Measurements from ENCODE around the gene ACTG1. TPM values are rescaled to one million over a fixed set of nuclear protein-coding genes. Genes with fewer than 3 reads are reported as not detected.

Gene ACTG1
- total and polyA plus RNA-seq, 2 of the 4 experiments (the other 2 are of a cell fraction), result 10,907 to 15,732 TPM

GRCh38 chr17:81549826-81550225, 37.2 kb upstream of the ACTG1 start:
- Histone ChIP-seq H2BK15ac (ENCODE audit: low read depth, low read length) (no peak overlapping the region), H3K4ac (ENCODE audit: low read depth, low read length) (no peak overlapping the region), H4K8ac (ENCODE audit: low read depth in 2 of 2, low read length in 2 of 2) (no peak overlapping the region), H2BK20ac (ENCODE audit: low read depth, low read length) (no peak overlapping the region), H4K91ac (ENCODE audit: insufficient read depth, low read depth, low read length) (no peak overlapping the region), H3K4me1 (ENCODE audit: control insufficient read depth, insufficient read depth, low read length) (peaks cover 15% of the 10 kb centered on the region), H4K5ac (ENCODE audit: low read depth, low read length) (no peak overlapping the region), H3K27me3 (ENCODE audit: control insufficient read depth, insufficient read depth, low read length) (no peaks in the 10 kb centered on the region), H3K4me2 (ENCODE audit: low read depth, low read length) (no peak overlapping the region), H2AFZ (replicated peaks; ENCODE audit: low read length, poor library complexity) (peak overlapping the region; percentile 11), H3K4me3 (ENCODE audit: insufficient read depth, low read depth, low read length) (no peak overlapping the region), H3K9me3 (ENCODE audit: control insufficient read depth, insufficient read depth, low read length) (no peaks in the 10 kb centered on the region), H2BK120ac (ENCODE audit: low read depth, low read length) (no peak overlapping the region), H2AK9ac (replicated peaks; ENCODE audit: low read depth, low read length, poor library complexity) (peak overlapping the region; percentile 42), H3K18ac (ENCODE audit: low read depth, low read length) (no peak overlapping the region), H3K79me1 (ENCODE audit: low read depth in 1 of 2, low read length in 2 of 2) (peaks cover 17 to 58% of the 10 kb centered on the region in 2 experiments), H3K9me1 (ENCODE audit: insufficient read depth, low read length) (peaks cover 11% of the 10 kb centered on the region), H2BK5ac (ENCODE audit: low read depth, low read length, poor library complexity, severe bottlenecking) (no peak overlapping the region), H3K9ac (ENCODE audit: low read depth, low read length) (no peak overlapping the region), H2AK5ac (ENCODE audit: low read depth, low read length) (no peak overlapping the region), H3K14ac (replicated peaks; ENCODE audit: low read depth, low read length) (no peak overlapping the region), H3K23ac (ENCODE audit: low read depth, low read length) (no peak overlapping the region), H4K20me1 (ENCODE audit: insufficient read depth, low read length) (peaks cover 33% of the 10 kb centered on the region), H3K56ac (ENCODE audit: extremely low read depth, insufficient read depth, low read length) (no peak overlapping the region), H3K36me3 (ENCODE audit: control insufficient read depth, insufficient read depth, low read length) (peaks cover 43% of the 10 kb centered on the region), H3K27ac (ENCODE audit: insufficient read depth, low read length) (no peak overlapping the region)
- ATAC-seq (ENCODE audit: low read depth), result no peak
- CTCF ChIA-PET, result no interaction called here
- no TSS peak for BruUV-seq (replicated peaks)
- in situ Hi-C loops (cut with MboI; ENCODE audit: low sequenced_read_pairs) (no loop called here), dilution Hi-C loops (cut with HindIII; ENCODE audit: low sequenced_read_pairs, unreplicated experiment) (no loop called here), intact Hi-C loops (cut with micrococcal nuclease) (no loop called here)
- DNase-seq, result no peak
- POLR2A ChIA-PET (ENCODE audit: unreplicated experiment), result no interaction called here
- no peak for TF ChIP-seq CHD1 (IDR thresholded peaks at IDR 0.05; ENCODE audit: low read depth, low read length)
- no peak for TF ChIP-seq MAFK (IDR thresholded peaks at IDR 0.05; ENCODE audit: low read depth, low read length)
- TF ChIP-seq FOS (IDR thresholded peaks at IDR 0.05; ENCODE audit: low read depth, low read length), result no peak
- no peak for TF ChIP-seq MAZ (IDR thresholded peaks at IDR 0.05; ENCODE audit: borderline replicate concordance, low read depth, low read length)
- no peak for TF ChIP-seq CEBPB (IDR thresholded peaks at IDR 0.05; ENCODE audit: low read depth, low read length)
- TF ChIP-seq MXI1 (IDR thresholded peaks at IDR 0.05; ENCODE audit: borderline replicate concordance, low read depth, low read length), result no peak
- TF ChIP-seq SMC3 (IDR thresholded peaks at IDR 0.05; ENCODE audit: low read depth, low read length), result no peak
- TF ChIP-seq NFE2L2 (IDR thresholded peaks at IDR 0.05; ENCODE audit: low read depth, low read length), result no peak
- TF ChIP-seq POLR2A (IDR thresholded peaks at IDR 0.05; ENCODE audit: low read depth, low read length), result no peak
- TF ChIP-seq, protein P1, sequence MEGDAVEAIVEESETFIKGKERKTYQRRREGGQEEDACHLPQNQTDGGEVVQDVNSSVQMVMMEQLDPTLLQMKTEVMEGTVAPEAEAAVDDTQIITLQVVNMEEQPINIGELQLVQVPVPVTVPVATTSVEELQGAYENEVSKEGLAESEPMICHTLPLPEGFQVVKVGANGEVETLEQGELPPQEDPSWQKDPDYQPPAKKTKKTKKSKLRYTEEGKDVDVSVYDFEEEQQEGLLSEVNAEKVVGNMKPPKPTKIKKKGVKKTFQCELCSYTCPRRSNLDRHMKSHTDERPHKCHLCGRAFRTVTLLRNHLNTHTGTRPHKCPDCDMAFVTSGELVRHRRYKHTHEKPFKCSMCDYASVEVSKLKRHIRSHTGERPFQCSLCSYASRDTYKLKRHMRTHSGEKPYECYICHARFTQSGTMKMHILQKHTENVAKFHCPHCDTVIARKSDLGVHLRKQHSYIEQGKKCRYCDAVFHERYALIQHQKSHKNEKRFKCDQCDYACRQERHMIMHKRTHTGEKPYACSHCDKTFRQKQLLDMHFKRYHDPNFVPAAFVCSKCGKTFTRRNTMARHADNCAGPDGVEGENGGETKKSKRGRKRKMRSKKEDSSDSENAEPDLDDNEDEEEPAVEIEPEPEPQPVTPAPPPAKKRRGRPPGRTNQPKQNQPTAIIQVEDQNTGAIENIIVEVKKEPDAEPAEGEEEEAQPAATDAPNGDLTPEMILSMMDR (conservative IDR thresholded peaks at IDR 0.05; ENCODE audit: low read depth, low read length), result no peak
- TF ChIP-seq BHLHE40 (IDR thresholded peaks at IDR 0.05; ENCODE audit: low read depth, low read length), result no peak
- TF ChIP-seq, protein P2, sequence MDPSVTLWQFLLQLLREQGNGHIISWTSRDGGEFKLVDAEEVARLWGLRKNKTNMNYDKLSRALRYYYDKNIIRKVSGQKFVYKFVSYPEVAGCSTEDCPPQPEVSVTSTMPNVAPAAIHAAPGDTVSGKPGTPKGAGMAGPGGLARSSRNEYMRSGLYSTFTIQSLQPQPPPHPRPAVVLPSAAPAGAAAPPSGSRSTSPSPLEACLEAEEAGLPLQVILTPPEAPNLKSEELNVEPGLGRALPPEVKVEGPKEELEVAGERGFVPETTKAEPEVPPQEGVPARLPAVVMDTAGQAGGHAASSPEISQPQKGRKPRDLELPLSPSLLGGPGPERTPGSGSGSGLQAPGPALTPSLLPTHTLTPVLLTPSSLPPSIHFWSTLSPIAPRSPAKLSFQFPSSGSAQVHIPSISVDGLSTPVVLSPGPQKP (IDR thresholded peaks at IDR 0.05; ENCODE audit: borderline replicate concordance, low read depth, low read length), result no peak
- TF ChIP-seq RAD21 (IDR thresholded peaks at IDR 0.05; ENCODE audit: low read length), result no peak
- TF ChIP-seq USF2 (IDR thresholded peaks at IDR 0.05; ENCODE audit: low read depth, low read length), result no peak
- 100% methylated on average over 2 of the region's 8 CpGs; no CpG with 5 or more reads in 1 of the 2 experiments for WGBS, 2 experiments (ENCODE audit: extremely low coverage in 2 of 2, insufficient read length in 1 of 2)
